Stomach smooth muscle (tissue), 2 donors: ENCODE results near the gene MMRN2.
"Not testable (repeated sequence)": the region's sequence is repeated elsewhere in the genome, so short reads cannot be mapped to it uniquely, and the experiment has no call there.

Experiments used
- H3K27ac ChIP-seq: one replicate; pipeline ENCODE4 v1.7.0; 2013; ENCODE audit warnings: mild to moderate bottlenecking, low read length, inconsistent platforms
- H3K27me3 ChIP-seq, 2 donors: one replicate each; pipeline ENCODE4 v1.7.0; 2013; ENCODE audit warnings: low read length in 2 of 2; ENCODE audit not compliant: insufficient read depth in 2 of 2, control insufficient read depth in 1 of 2
- H3K36me3 ChIP-seq, 2 donors: one replicate each; pipeline ENCODE4 v1.7.0; 2013; ENCODE audit warnings: low read length in 2 of 2; ENCODE audit not compliant: control insufficient read depth in 2 of 2, insufficient read depth in 2 of 2
- H3K4me1 ChIP-seq: one replicate; pipeline ENCODE4 v1.7.0; 2013; ENCODE audit warnings: low read length; ENCODE audit not compliant: control insufficient read depth, insufficient read depth
- H3K4me3 ChIP-seq, 2 donors: one replicate each; pipeline ENCODE4 v1.7.0; 2013; ENCODE audit warnings: low read length in 2 of 2
- H3K9ac ChIP-seq, 2 donors: one replicate each; pipeline ENCODE4 v1.7.0; 2013; ENCODE audit warnings: low read length in 2 of 2, mild to moderate bottlenecking in 1 of 2
- H3K9me3 ChIP-seq, 2 donors: one replicate each; pipeline ENCODE4 v1.7.0; 2013; ENCODE audit warnings: low read length in 2 of 2; ENCODE audit not compliant: control insufficient read depth in 2 of 2
- donor health status: healthy.
- donor health status: Pancreatic carcinoma.

The MMRN2 gene

DNA sequence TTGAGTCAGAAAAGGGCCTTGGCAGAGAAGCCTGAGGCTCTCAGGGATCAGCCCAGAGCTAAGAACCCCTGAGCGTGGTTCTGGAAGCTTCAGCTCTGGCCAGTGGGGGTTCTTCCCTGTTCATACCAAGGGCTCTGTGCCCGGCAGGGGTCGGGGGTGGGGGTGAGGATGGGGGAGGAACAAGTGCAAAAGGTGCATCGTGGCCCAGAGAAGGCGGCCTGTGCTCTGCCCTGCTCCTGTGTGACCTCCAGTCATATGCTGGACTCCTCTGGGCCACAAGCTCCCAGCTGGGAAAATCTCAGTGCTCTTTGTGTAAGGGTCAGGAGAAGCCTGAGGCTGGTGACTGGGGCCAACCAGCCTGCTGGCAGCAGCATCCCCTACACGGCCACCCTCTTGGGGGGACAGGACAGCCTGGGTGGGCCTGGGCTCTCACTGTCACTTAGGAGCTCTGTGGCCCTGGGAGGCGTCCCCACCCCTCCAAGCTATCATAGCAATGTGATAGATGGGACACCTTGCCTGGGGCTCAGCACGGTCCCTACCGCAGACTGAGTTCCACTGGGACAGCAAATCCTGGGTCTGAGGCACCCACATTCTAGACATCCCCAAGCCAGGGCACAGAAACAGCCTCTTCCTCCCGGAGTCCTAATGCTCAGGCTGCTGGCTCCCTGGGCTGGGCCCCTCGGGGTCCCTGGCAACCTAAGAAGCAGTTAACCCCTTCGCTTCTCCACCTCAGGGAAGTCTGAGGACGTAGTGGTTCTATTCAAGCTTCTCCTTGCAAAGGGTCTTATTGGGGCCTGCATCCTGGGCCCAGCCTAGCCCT, 2.5 kb downstream of the MMRN2 start:
- Histone ChIP-seq H3K4me3 (peak overlapping the region in 1 of 2 donors; percentile 52), H3K36me3 (no peaks in the 10 kb centered on the region), H3K9me3 (no peaks in the 10 kb centered on the region), H3K9ac (peak overlapping the region; percentile 6 to 21), H3K27me3 (peaks cover 0 to 3% of the 10 kb centered on the region in 2 donors), H3K4me1 (peaks cover 53% of the 10 kb centered on the region), H3K27ac (peak overlapping the region; percentile 41)

DNA sequence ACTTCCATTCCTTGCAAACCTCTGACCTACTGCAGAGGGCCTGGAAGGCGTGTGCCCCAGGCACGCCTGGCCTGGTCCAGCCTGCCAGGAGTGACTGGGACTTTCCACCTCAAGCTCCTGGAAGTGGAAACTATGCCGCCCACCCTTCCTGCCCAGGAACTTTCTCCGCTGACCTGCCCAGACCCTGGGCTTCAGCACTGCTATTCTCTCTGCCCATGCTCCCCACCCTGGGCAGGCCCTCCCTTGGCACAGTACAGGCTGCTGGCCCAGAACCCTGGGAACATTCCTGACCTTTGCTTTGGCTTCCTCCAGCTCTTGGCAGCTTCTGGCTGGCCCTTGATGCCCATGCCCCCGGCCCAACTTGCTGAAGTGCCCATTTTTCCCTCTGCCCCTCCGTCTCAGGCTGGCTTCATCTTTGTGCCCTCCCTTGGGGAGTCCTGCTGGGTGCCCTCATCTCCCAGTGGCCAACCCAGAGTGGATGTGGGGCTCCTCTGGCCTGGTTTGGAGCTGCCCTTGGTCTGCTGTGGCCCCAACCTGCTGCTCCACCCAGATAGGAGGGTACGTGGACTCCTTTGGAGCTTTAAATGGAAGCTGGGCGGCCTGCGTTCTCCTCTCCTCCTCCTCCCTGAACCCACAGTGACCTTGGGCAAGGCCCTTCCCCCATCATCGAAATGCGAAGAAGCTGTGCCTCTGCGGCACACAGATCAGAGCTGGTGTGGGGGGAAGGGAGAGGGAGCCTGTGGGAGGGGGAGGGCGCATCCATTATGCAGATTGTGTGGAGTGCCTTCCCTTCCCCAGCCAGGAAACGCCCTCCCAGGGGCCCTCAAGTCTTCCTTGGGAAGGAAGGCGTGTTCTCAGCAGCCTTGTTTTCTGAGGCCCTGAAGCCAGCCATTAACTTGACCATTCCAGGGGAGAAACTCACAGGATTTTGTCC, 3.4 kb downstream of the MMRN2 start:
- Histone ChIP-seq H3K4me1 (peaks cover 45% of the 10 kb centered on the region), H3K4me3 (peak overlapping the region in 1 of 2 donors; percentile 29), H3K9me3 (no peaks in the 10 kb centered on the region), H3K27ac (peak overlapping the region; percentile 41), H3K27me3 (no peaks in the 10 kb centered on the region), H3K36me3 (no peaks in the 10 kb centered on the region), H3K9ac (peak overlapping the region in 1 of 2 donors; percentile 21)

DNA sequence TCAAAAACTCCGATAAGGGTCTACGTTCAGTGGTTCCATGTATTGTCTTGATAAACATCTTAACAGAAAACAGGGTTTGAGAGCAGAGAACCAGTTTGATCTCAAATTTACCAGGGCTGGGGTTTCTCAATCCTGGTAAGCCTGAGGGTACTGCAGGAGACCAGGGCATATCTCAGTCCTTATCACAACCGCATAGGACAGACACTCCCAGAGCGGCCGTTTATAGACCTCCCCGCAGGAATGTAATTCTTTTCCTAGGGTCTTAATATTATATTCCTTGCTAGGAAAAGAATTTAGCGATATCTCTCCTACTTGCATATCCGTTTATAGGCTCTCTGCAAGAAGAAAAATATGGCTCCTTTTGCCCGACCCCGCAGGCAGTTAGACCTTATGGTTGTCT, 4.7 kb downstream of the MMRN2 start:
- H3K27ac ChIP-seq, H3K9me3 ChIP-seq, H3K27me3 ChIP-seq, H3K4me3 ChIP-seq, H3K36me3 ChIP-seq, H3K9ac ChIP-seq: not testable (repeated sequence)
- H3K4me1 ChIP-seq = peaks cover 33% of the 10 kb centered on the region

DNA sequence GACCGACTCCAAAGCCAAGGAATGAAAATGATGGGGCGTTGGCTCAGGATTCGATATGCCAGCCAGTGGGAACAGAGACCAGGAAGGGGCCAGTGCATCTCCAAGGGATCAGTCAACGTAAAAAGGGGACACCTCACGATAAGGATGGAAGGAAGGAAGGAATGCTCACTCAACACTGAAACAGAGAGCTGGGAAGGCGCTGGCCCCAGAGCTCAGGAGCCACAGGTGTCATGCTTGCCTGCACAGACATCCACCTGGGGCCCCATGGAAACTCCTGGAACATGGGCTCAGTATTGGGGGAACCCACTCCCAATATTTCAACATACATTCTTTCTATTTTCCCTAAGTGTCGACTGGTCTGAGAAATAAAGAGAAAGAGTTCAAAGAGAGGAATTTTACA, 5.3 kb downstream of the MMRN2 start:
- Histone ChIP-seq H3K4me1 (peaks cover 31% of the 10 kb centered on the region), H3K4me3 (no peak overlapping the region), H3K27ac (no peak overlapping the region)

DNA sequence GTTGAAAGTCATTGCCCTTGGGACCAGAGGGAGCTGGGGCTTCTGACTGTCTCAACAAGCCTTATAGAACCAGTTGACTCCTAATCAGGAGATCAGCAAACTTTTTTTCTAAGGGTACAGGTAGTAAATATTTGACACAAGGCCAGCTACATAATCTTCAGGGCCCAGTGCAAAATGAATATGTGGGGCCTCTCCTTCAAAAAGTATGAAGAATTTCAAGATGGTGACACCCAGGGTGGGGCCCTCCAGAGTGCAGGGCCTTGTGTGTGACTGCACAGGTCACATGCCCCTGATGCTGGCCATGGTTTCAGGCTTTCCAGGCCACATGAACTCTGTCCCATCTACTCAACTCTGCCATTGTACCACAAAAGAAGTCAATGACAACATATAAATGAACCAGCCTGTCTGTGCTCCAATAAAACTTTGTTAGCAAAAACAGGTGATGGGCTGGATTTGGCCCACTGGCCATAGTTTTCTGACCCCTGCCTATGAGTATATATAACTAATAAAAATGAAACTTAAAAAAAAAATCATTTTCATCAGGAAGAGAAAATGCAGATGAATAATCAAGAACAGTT, 6.1 kb downstream of the MMRN2 start:
- Histone ChIP-seq H3K27ac (no peak overlapping the region), H3K4me1 (peaks cover 25% of the 10 kb centered on the region), H3K27me3 (peaks cover 5 to 6% of the 10 kb centered on the region in 2 donors)

More for the DNA sequence above, 5.3 kb downstream of the MMRN2 start:
- no peaks in the 10 kb centered on the region for H3K36me3 ChIP-seq
- H3K9me3 ChIP-seq = no peaks in the 10 kb centered on the region
- H3K27me3 ChIP-seq = peaks cover under 1 to 2% of the 10 kb centered on the region in 2 donors
- no peak overlapping the region for H3K9ac ChIP-seq

DNA sequence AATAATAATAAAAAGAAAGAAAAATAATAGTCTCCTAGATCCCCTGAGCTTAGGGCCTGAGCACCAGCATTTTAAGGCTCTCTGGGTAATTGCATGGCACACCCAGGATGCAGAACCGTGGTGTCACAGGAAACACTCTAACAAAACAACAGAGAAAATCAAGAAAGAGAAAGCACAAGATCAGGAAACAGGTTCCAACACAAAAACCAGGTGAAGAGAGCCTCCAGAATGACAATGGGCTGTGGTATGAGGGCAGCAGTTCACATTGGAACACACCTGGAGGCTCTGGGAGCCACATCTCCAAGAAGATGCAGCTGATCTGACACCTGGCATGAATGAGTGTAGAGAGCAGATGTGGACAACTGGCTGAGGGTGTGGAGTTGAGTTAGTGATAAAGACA, 7.1 kb downstream of the MMRN2 start:
- H3K4me3 ChIP-seq = no peak overlapping the region
- no peaks in the 10 kb centered on the region for H3K36me3 ChIP-seq
- no peak overlapping the region for H3K9ac ChIP-seq
- H3K9me3 ChIP-seq = no peaks in the 10 kb centered on the region
- peaks cover 28% of the 10 kb centered on the region for H3K4me1 ChIP-seq
- H3K27ac ChIP-seq = no peak overlapping the region
- H3K27me3 ChIP-seq = peaks cover 5 to 15% of the 10 kb centered on the region in 2 donors

More for the DNA sequence above, 6.1 kb downstream of the MMRN2 start:
- H3K36me3 ChIP-seq = no peaks in the 10 kb centered on the region
- no peak overlapping the region for H3K9ac ChIP-seq
- H3K4me3 ChIP-seq = no peak overlapping the region
- H3K9me3 ChIP-seq = no peaks in the 10 kb centered on the region

DNA sequence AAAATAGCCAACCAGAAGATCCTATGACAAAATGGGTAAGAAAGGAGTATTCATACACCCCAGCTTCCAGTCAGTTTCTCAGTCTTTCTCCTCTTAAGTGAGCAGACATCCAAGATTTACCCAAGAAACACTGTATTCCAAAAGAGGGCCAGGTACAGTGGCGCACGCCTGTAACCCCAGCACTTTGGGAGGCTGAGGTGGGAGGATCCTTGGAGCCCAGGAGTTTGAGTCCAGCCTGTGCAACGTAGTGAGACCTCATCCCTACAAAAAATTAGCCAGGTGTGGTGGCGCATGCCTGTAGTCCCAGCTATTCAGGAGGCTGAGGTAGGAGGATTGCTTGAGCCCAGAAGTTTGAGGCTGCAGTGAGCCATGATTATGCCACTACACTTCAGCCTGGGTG, 9.6 kb downstream of the MMRN2 start:
- H3K9me3 ChIP-seq, H3K9ac ChIP-seq, H3K27ac ChIP-seq, H3K4me3 ChIP-seq, H3K36me3 ChIP-seq: not testable (repeated sequence)
- peaks cover 16% of the 10 kb centered on the region for H3K4me1 ChIP-seq
- peaks cover 19 to 23% of the 10 kb centered on the region in 2 donors for H3K27me3 ChIP-seq

DNA sequence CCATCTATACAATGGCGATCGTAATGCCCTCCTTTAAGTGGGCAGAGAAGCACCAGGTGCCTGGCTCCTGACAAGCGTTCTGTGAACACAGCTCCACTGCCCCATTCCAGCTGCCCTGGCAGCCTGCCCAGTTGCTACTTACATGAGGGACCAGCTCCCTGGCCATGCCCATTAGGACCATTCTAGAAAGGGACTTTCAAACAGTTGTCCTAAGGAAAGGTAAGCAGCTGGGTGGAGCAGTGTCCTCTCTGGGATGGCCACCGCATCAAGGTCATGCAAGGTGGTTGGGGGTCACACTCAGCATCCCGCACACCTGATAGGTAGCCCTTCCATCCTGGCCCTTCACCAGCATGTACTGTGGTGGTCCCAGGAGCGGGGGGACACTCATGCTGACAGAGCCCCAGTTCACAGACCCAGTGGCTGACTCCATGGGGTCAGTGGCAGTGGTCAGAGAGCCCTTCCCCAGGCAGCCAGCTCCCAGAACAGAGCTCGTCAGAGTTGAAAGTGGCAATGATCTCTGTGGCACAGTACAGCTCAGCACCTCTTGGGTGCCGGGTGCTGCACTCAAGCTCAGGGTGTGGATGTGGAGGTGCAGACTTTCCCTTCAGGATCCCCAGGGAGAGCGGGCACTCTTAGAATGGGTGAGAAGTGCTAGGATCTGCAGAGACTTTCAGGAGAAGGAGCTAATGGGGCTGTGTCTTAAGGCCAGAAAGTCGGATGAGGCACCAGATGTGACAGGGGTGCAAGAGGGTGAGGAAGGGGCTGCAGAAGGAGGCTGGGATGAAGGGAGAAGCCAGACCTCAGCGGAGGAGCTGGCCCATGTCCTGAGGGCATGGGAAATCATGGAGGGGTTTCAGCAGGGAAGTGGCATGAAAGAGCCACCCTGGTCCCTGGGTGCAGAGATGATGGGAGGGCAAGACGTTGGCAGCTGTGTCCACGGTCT, 10.9 kb downstream of the MMRN2 start:
- no peaks in the 10 kb centered on the region for H3K9me3 ChIP-seq
- no peaks in the 10 kb centered on the region for H3K36me3 ChIP-seq
- H3K27ac ChIP-seq = no peak overlapping the region
- peaks cover 23 to 28% of the 10 kb centered on the region in 2 donors for H3K27me3 ChIP-seq
- peaks cover 22% of the 10 kb centered on the region for H3K4me1 ChIP-seq
- peak overlapping the region in 1 of 2 donors; percentile 29 for H3K4me3 ChIP-seq
- H3K9ac ChIP-seq = peak overlapping the region in 1 of 2 donors; percentile 42

DNA sequence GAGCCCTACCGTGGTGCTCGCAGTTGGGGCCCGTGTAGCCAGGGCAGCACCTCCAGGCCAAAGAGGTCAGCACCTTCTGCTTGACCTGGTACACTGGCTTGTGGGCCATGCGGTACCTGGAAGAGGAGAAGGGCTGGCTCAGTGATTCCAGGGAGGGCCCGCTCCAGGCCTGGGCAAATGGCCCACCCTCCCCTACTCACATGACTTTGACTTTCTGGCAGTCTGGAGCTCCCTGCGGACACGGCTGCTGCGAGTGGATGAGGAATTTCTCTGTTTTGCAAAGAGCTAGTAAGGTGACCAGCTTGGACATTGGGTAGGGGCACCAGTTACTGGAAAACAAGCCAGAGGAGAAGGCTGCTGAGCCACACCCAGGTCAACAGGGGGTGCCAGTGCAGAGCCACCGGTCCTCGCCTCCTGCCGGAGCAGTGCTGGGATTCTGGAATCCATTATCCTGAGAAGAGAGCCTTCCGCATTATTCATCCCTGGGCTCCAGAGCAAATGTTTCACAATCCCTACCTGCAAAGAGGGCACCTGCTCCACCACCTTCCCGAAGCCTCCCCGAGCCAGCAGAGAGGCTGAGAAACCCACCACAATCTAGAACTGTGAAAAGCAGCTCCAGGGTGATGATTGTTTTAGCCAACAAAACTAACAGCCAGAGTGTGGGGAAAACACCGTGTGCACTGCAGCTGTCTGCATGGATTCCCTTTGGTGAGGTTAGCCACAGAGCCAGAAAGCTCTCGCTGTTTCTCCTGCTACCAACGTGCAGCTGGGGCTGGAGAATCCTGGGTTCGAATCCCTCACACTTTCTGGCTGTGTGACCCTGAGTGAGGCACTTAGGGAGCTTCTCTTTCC, 11.8 kb downstream of the MMRN2 start:
- peak overlapping the region in 1 of 2 donors; percentile 42 for H3K9ac ChIP-seq
- peaks cover 23 to 28% of the 10 kb centered on the region in 2 donors for H3K27me3 ChIP-seq
- no peaks in the 10 kb centered on the region for H3K36me3 ChIP-seq
- no peaks in the 10 kb centered on the region for H3K9me3 ChIP-seq
- peaks cover 22% of the 10 kb centered on the region for H3K4me1 ChIP-seq
- no peak overlapping the region for H3K27ac ChIP-seq
- H3K4me3 ChIP-seq = peak overlapping the region in 1 of 2 donors; percentile 29
